Mesendoderm (in vitro differentiated cells): ENCODE measurements around the gene FUS.
"Not testable (repeated sequence)": the region's sequence is repeated elsewhere in the genome, so short reads cannot be mapped to it uniquely, and the experiment has no call there.

Experiments used
- DNase-seq: peaks from one replicate; pipeline ENCODE4 v3.0.0; 2013
- H2AK5ac ChIP-seq: 2 replicates; pipeline ENCODE4 v1.6.1; 2013; ENCODE audit warnings: low read length, inconsistent platforms
- H2BK120ac ChIP-seq: 2 replicates; pipeline ENCODE4 v1.6.1; 2013; ENCODE audit warnings: low read depth, mild to moderate bottlenecking, low read length, moderate library complexity, mixed read lengths
- H2BK15ac ChIP-seq: replicated peaks from 2 replicates; pipeline ENCODE4 v1.6.1; 2013; ENCODE audit warnings: low read depth, mild to moderate bottlenecking, moderate library complexity
- H2BK5ac ChIP-seq: 2 replicates; pipeline ENCODE4 v1.6.1; 2013; ENCODE audit warnings: low read length, inconsistent platforms
- H3K18ac ChIP-seq: 2 replicates; pipeline ENCODE4 v1.6.1; 2013; ENCODE audit warnings: mild to moderate bottlenecking, low read length, mixed read lengths
- H3K23ac ChIP-seq: one replicate; pipeline ENCODE4 v1.6.1; 2013; ENCODE audit warnings: low read length
- H3K27ac ChIP-seq: 2 replicates; pipeline ENCODE4 v1.5.1; 2013; ENCODE audit warnings: low read depth, mild to moderate bottlenecking, inconsistent platforms, low read length, moderate library complexity
- H3K27me3 ChIP-seq: 2 replicates; pipeline ENCODE4 v1.6.1; 2013; ENCODE audit warnings: low read length, control low read depth, mild to moderate bottlenecking, inconsistent platforms; ENCODE audit not compliant: insufficient read depth, poor library complexity
- H3K36me3 ChIP-seq: 2 replicates; pipeline ENCODE4 v1.6.1; 2013; ENCODE audit warnings: low read length, inconsistent platforms; ENCODE audit not compliant: control insufficient read depth, insufficient read depth
- H3K4ac ChIP-seq: one replicate; pipeline ENCODE4 v1.6.1; 2013; ENCODE audit warnings: low read depth, mild to moderate bottlenecking, low read length, moderate library complexity
- H3K4me1 ChIP-seq: 2 replicates; pipeline ENCODE4 v1.6.1; 2013; ENCODE audit warnings: low read depth, low read length, inconsistent platforms; ENCODE audit not compliant: control insufficient read depth
- H3K4me2 ChIP-seq: 2 replicates; pipeline ENCODE4 v1.6.1; 2013; ENCODE audit warnings: low read length
- H3K4me3 ChIP-seq: 2 replicates; pipeline ENCODE4 v1.5.1; 2013; ENCODE audit warnings: mild to moderate bottlenecking, low read length
- H3K56ac ChIP-seq: one replicate; pipeline ENCODE4 v1.6.1; 2013; ENCODE audit warnings: low read length
- H3K79me1 ChIP-seq: 2 replicates; pipeline ENCODE4 v1.6.1; 2013; ENCODE audit warnings: low read length, inconsistent platforms
- H3K79me2 ChIP-seq: 2 replicates; pipeline ENCODE4 v1.6.1; 2013; ENCODE audit warnings: mild to moderate bottlenecking, low read length; ENCODE audit not compliant: control insufficient read depth, insufficient read depth
- H3K9ac ChIP-seq: 2 replicates; pipeline ENCODE4 v1.6.1; 2013; ENCODE audit warnings: low read length, inconsistent platforms
- H4K5ac ChIP-seq: one replicate; pipeline ENCODE4 v1.6.1; 2013; ENCODE audit warnings: low read length
- H4K8ac ChIP-seq: one replicate; pipeline ENCODE4 v1.6.1; 2013; ENCODE audit warnings: low read depth, mild to moderate bottlenecking, control low read depth, low read length, moderate library complexity
- WGBS: extraction: QIAGEN DNeasy Blood & Tissue Kit; methylation state at CpG from one replicate; pipeline ENCODE4 v1.1.7; 2013; ENCODE audit warnings: low lambda C conversion rate, missing lambda C conversion rate; ENCODE audit not compliant: insufficient coverage; ENCODE audit errors: extremely low coverage; 5-methylcytosine and 5-hydroxymethylcytosine counted together

The FUS gene

DNA sequence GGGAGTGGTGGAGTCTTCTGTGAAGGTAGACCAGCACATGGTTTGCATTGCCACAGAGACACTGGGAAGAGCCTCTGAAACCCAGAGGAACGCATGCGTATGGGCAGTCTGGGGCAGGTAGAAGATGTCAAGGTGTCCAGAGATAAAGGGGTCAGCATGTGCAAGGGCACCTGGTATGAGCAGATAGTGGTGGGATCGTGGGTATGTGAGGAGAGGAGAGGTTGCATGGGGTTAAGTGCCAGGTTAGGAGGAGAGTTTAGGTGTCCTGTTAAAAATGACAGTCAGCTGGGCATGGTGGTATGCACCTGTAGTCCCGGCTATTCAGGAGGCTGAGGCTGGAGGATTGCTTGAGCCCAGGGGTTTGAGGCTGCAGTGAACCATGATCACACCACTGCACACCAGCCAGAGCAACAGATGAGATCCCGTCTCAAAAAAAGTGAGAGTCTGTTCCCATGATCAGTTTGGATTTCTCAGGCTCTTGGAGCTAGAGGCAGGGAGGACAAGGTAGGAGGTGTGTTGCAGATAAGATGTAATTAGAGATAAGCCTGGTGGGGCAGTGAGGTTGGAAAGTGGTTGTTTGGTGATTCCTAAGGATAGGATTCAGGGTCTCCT lies 19.6 kb downstream of the FUS start:
- no peak overlapping the region for H4K8ac ChIP-seq
- no peak for DNase-seq
- no peak overlapping the region for H3K4me2 ChIP-seq
- no peak overlapping the region for H2AK5ac ChIP-seq
- H2BK120ac ChIP-seq, result no peak overlapping the region
- no peak overlapping the region for H3K9ac ChIP-seq
- H3K23ac ChIP-seq, result no peak overlapping the region
- H3K36me3 ChIP-seq, result peaks cover 7% of the 10 kb centered on the region
- H2BK5ac ChIP-seq, result no peak overlapping the region
- no CpG with 5 or more reads among the region's 5 CpGs for WGBS
- H3K27ac ChIP-seq, result no peak overlapping the region
- H3K4me3 ChIP-seq, result no peak overlapping the region
- no peak overlapping the region for H4K5ac ChIP-seq
- H3K79me2 ChIP-seq, result no peaks in the 10 kb centered on the region
- H3K56ac ChIP-seq, result no peak overlapping the region
- H3K18ac ChIP-seq, result no peak overlapping the region
- no peak overlapping the region for H2BK15ac ChIP-seq
- no peaks in the 10 kb centered on the region for H3K27me3 ChIP-seq
- peaks cover 2% of the 10 kb centered on the region for H3K4me1 ChIP-seq
- H3K4ac ChIP-seq, result no peak overlapping the region
- H3K79me1 ChIP-seq, result peaks cover 2% of the 10 kb centered on the region

DNA sequence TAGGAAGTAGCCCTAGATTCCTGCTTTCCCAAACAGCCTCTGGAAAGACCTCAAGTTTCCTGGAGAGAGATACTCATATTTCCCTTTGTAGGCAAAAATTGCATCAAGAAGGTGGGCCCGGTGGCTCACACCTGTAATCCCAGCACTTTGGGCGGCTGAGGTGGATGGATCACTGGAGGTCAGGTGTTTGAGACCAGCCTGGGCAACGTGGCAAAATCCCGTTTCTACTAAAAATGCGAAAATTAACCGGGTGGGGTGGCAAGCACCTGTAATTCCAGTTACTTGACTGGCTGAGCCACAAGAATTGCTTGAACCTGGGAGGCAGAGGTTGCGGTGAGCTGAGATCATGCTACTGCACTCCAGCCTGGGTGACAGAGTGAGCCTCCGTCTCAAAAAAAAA lies 20.2 kb downstream of the FUS start:
- not testable (repeated sequence) for H2AK5ac ChIP-seq, H3K27ac ChIP-seq, H4K5ac ChIP-seq, H3K18ac ChIP-seq, H3K79me2 ChIP-seq, H2BK15ac ChIP-seq, H3K4me2 ChIP-seq, H3K56ac ChIP-seq, H3K9ac ChIP-seq, H2BK120ac ChIP-seq, H3K4me1 ChIP-seq, H3K36me3 ChIP-seq, H2BK5ac ChIP-seq, H3K27me3 ChIP-seq, H4K8ac ChIP-seq, H3K79me1 ChIP-seq, H3K4ac ChIP-seq, DNase-seq, H3K23ac ChIP-seq, H3K4me3 ChIP-seq
- WGBS, result no CpG with 5 or more reads among the region's 8 CpGs

- no peak overlapping the region for H4K5ac ChIP-seq
- no peak overlapping the region for H3K4ac ChIP-seq
- H3K27me3 ChIP-seq, result no peaks in the 10 kb centered on the region
- H3K56ac ChIP-seq, result peak overlapping the region; percentile 75
- H3K4me2 ChIP-seq, result peak overlapping the region; percentile 13
- no peak overlapping the region for H2AK5ac ChIP-seq
- H3K79me1 ChIP-seq, result no peaks in the 10 kb centered on the region
- no peak overlapping the region for H2BK5ac ChIP-seq
- no peak overlapping the region for H2BK120ac ChIP-seq
- no peak overlapping the region for H3K18ac ChIP-seq
- no peaks in the 10 kb centered on the region for H3K79me2 ChIP-seq
- H2BK15ac ChIP-seq, result no peak overlapping the region
- H3K4me3 ChIP-seq, result no peak overlapping the region
- H3K27ac ChIP-seq, result peak overlapping the region; percentile 24
- H3K4me1 ChIP-seq, result peaks cover 2% of the 10 kb centered on the region
- H4K8ac ChIP-seq, result no peak overlapping the region
- peaks cover 5% of the 10 kb centered on the region for H3K36me3 ChIP-seq
- no peak overlapping the region for H3K23ac ChIP-seq
- WGBS, result no CpG with 5 or more reads among the region's 8 CpGs
- H3K9ac ChIP-seq, result peak overlapping the region; percentile 76
- DNase-seq, result peak; percentile 70
Observed at GRCh38 chr16:31200821-31201568, 21.1 kb downstream of the FUS start.

- Histone ChIP-seq H3K79me1 (no peaks in the 10 kb centered on the region), H3K27ac (peak overlapping the region; percentile 24), H3K56ac (peak overlapping the region; percentile 93), H2BK15ac (no peak overlapping the region), H4K8ac (no peak overlapping the region), H2BK5ac (no peak overlapping the region), H3K27me3 (no peaks in the 10 kb centered on the region), H3K23ac (no peak overlapping the region), H3K4me1 (peaks cover 2% of the 10 kb centered on the region), H3K9ac (peak overlapping the region; percentile 76), H3K79me2 (no peaks in the 10 kb centered on the region), H4K5ac (no peak overlapping the region), H3K18ac (no peak overlapping the region), H3K36me3 (no peaks in the 10 kb centered on the region), H2BK120ac (no peak overlapping the region), H3K4me3 (peak overlapping the region; percentile 41), H3K4me2 (peak overlapping the region; percentile 38), H3K4ac (no peak overlapping the region), H2AK5ac (no peak overlapping the region)
- DNase-seq, result peak; percentile 88
- WGBS, result no CpG with 5 or more reads among the region's 35 CpGs
Observed at GRCh38 chr16:31201582-31202413, 21.9 kb downstream of the FUS start.

DNA sequence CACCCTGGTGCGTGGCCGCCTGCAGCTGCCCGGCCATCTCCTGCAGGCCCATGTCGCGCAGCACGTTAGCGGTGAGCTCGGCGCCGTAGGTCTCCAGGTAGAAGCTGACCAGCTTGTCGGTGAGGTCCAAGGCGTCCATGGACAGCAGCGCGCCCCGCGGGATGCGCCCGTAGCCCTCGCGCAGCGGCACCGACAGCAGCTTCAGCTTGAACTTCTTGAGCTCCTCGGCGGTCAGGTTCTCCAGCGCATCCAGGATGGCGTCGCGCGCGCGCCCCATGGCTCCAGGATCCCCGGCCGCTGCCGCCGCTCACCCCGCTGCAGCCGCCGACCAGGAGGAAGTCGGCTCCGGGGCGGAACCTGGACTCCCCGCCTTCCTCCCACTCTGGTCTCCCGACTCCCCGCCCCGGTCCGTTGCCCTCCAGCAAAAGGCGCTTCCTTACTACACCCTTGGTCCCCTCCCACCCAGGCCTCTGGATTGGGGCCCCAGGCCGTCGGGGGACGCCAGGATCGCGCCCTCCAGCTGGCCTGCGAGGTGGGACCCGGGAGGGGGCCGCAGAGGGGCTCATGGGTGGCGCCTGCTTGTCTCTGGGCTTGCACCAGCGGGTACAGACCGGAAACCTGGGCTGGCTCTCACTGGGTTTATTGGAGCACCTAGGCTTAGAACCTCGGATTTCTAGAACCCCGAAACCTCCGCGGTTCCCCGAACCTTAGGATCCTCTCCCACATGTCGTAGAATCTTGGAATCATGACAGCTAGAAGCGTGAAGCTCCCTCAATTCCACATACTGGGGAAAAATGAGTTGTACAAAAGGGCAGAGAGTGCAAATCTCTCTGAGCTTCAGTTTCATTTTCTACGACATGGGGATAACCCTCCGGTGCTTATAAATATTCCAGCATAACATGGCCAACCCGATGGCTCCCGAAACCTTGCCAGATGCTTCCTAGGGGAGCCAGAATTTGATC lies 22.8 kb downstream of the FUS start, which contains the start of gene PYCARD:
Gene PYCARD, minus strand, starts transcription at position 347 of the 962 bp plus-strand sequence. Its CDS starts 70 bp downstream, at position 277.
- Histone ChIP-seq H3K56ac (peak within 1 kb of the TSS; percentile 93), H3K4ac (no peak within 1 kb of the TSS), H2BK120ac (no peak within 1 kb of the TSS), H3K4me1 (peaks cover 2% of the 10 kb centered on the region), H3K23ac (no peak within 1 kb of the TSS), H2BK15ac (no peak within 1 kb of the TSS), H3K9ac (peak within 1 kb of the TSS; percentile 76), H2AK5ac (no peak within 1 kb of the TSS), H4K8ac (no peak within 1 kb of the TSS), H3K27me3 (no peaks in the 10 kb centered on the region), H3K79me2 (no peaks in the 10 kb centered on the region), H3K18ac (peak within 1 kb of the TSS; percentile 57), H3K79me1 (no peaks in the 10 kb centered on the region), H3K27ac (no peak within 1 kb of the TSS), H3K4me2 (peak within 1 kb of the TSS; percentile 38), H4K5ac (no peak within 1 kb of the TSS), H2BK5ac (no peak within 1 kb of the TSS), H3K4me3 (peak within 1 kb of the TSS; percentile 41), H3K36me3 (no peaks in the 10 kb centered on the region)
- peak; percentile 61 for DNase-seq
- no CpG with 5 or more reads among the region's 69 CpGs for WGBS
